HepG2 (cell line): ENCODE data around the gene CPZ. TPM values are rescaled to one million over a fixed set of nuclear protein-coding genes. Genes with fewer than 3 reads are reported as not detected.

ENCODE experiments used
- ATAC-seq: fragments of 200-7000 bp; cut with Tn5 transposase; 3 replicates; pipeline ENCODE4 v1.9.1; 2020; ENCODE audit warnings: mild to moderate bottlenecking, moderate library complexity
- BruUV-seq: library from RNA; stranded (reverse); fragments of 400-500 nt; replicated peaks from 2 replicates; lab custom pipeline; 2021; lab: Mats Ljungman, UMichigan
- CTCF ChIA-PET: fragments of 300-600 bp; formaldehyde crosslinking; extraction: SDS; loops from one replicate; lab custom pipeline; 2021; ENCODE audit warnings: low total read pairs, inconsistent platforms, low intra/inter-chr PET ratio; lab: Yijun Ruan, JAX
- POLR2A ChIA-PET: fragments of 350-600 bp; sonication (Branson Sonifier 250); formaldehyde crosslinking; loops from one replicate; lab custom pipeline; 2020; ENCODE audit warnings: antibody characterized with exemption, inconsistent platforms; lab: Yijun Ruan, JAX
- DNase-seq: peaks from one replicate; pipeline ENCODE4 v3.0.0-alpha.2; 2015; ENCODE audit warnings: low spot score
- FAIRE-seq: peaks from 3 replicates; lab custom pipeline; 2011; peaks lifted over from hg19 to GRCh38; lab: Jason Lieb, UNC
- H2AFZ ChIP-seq: one replicate; pipeline ENCODE4 v1.6.1; 2011; ENCODE audit warnings: low read length, inconsistent platforms
- H3K27ac ChIP-seq: fragments of 300-600 bp; 3 replicates; pipeline ENCODE4 v1.8.0; 2011; ENCODE audit warnings: mixed run types, mild to moderate bottlenecking, mixed read lengths, low read length, inconsistent platforms; ENCODE audit not compliant: insufficient read depth; ENCODE audit errors: extremely low read length
- H3K27me3 ChIP-seq, 2 experiments: fragments of 200-600 bp in 1 of 2; 2 replicates in 1 of 2; 3 replicates in 1 of 2; pipeline versions ENCODE4 v1.6.0 to v1.8.0; 2011; ENCODE audit warnings: low read length in 2 of 2, mild to moderate bottlenecking in 2 of 2, moderate library complexity in 2 of 2, inconsistent platforms in 1 of 2; ENCODE audit not compliant: insufficient read depth in 2 of 2, control insufficient read depth in 1 of 2
- H3K36me3 ChIP-seq, 2 experiments: fragments of 200-600 bp in 1 of 2; replicated peaks in 1 of 2; 2 replicates in 1 of 2; 3 replicates in 1 of 2; pipeline versions ENCODE4 v1.5.1 to v1.8.0; 2011; ENCODE audit warnings: low read length in 2 of 2, inconsistent platforms in 1 of 2; ENCODE audit not compliant: insufficient read depth in 2 of 2, control insufficient read depth in 1 of 2
- H3K4me1 ChIP-seq: 2 replicates; pipeline ENCODE4 v1.5.1; 2012; ENCODE audit warnings: low read length, inconsistent platforms; ENCODE audit not compliant: insufficient read depth
- H3K4me2 ChIP-seq: 2 replicates; pipeline ENCODE4 v1.6.0; 2011; ENCODE audit warnings: low read depth, low read length, inconsistent platforms
- H3K4me3 ChIP-seq, 3 experiments: fragments of 200-600 bp in 1 of 3; sonication (generic), shearing (Covaris generic) in 1 of 3; replicated peaks in 1 of 3; 2 replicates each; pipeline ENCODE4 v1.5.1; 2011 to 2016; ENCODE audit warnings: low read length in 3 of 3, inconsistent platforms in 2 of 3, low read depth in 2 of 3, mild to moderate bottlenecking in 2 of 3, control low read depth in 1 of 3, mixed read lengths in 1 of 3; ENCODE audit not compliant: insufficient read depth in 1 of 3
- H3K79me2 ChIP-seq: one replicate; pipeline ENCODE4 v1.6.1; 2011; ENCODE audit warnings: low read length, inconsistent platforms; ENCODE audit not compliant: insufficient read depth
- H3K9ac ChIP-seq: 2 replicates; pipeline ENCODE4 v1.6.0; 2011; ENCODE audit warnings: mild to moderate bottlenecking, low read depth, low read length, inconsistent platforms; ENCODE audit not compliant: insufficient read depth
- H3K9me3 ChIP-seq: 2 replicates; pipeline ENCODE4 v1.5.1; 2012; ENCODE audit warnings: mild to moderate bottlenecking, low read length
- H4K20me1 ChIP-seq: 2 replicates; pipeline ENCODE4 v1.6.0; 2011; ENCODE audit warnings: inconsistent platforms, mild to moderate bottlenecking, low read length, moderate library complexity; ENCODE audit not compliant: insufficient read depth
- IRX3 ChIP-seq: sonication (generic); formaldehyde crosslinking; IDR thresholded peaks from 2 replicates; pipeline ENCODE4 v1.8.1; 2023; ENCODE audit warnings: mild to moderate bottlenecking, low read depth, missing genetic modification reagents, borderline replicate concordance
- NPAS2 ChIP-seq: sonication (generic); formaldehyde crosslinking; IDR thresholded peaks from 2 replicates; pipeline ENCODE4 v1.8.0; 2022; ENCODE audit warnings: mild to moderate bottlenecking, missing genetic modification reagents, borderline replicate concordance
- REXO4 ChIP-seq: sonication (generic); formaldehyde crosslinking; IDR thresholded peaks from 2 replicates; pipeline ENCODE4 v1.8.0; 2022; ENCODE audit warnings: missing genetic modification reagents, mild to moderate bottlenecking, borderline replicate concordance
- RXRB ChIP-seq: IDR thresholded peaks from 2 replicates; pipeline ENCODE4 v1.6.1; 2016; ENCODE audit warnings: borderline replicate concordance, missing genetic modification reagents, missing compliant biosample characterization
- SMAD3 ChIP-seq: sonication (generic); formaldehyde crosslinking; IDR thresholded peaks from 2 replicates; pipeline ENCODE4 v1.4.0; 2020; ENCODE audit warnings: missing genetic modification reagents
- SP2 ChIP-seq: sonication (generic); formaldehyde crosslinking; IDR thresholded peaks from 2 replicates; pipeline ENCODE4 v1.5.1; 2020; ENCODE audit warnings: mild to moderate bottlenecking, missing genetic modification reagents
- ZNF256 ChIP-seq: sonication (generic); formaldehyde crosslinking; conservative IDR thresholded peaks from 2 replicates; pipeline ENCODE4 v1.4.0; 2020; ENCODE audit warnings: missing genetic modification reagents
- ZNF552 ChIP-seq: sonication (generic); formaldehyde crosslinking; IDR thresholded peaks from 2 replicates; pipeline ENCODE4 v1.9.0; 2022; ENCODE audit warnings: missing genetic modification reagents, mild to moderate bottlenecking, borderline replicate concordance
- ZNF563 ChIP-seq: sonication (generic); formaldehyde crosslinking; IDR thresholded peaks from 2 replicates; pipeline ENCODE4 v1.8.0; 2022; ENCODE audit warnings: mild to moderate bottlenecking, moderate library complexity, missing genetic modification reagents
- ZNF7 ChIP-seq: IDR thresholded peaks from 2 replicates; pipeline ENCODE4 v1.6.1; 2016; ENCODE audit warnings: missing biosample characterization, missing genetic modification reagents
- ZNF883 ChIP-seq: sonication (generic); formaldehyde crosslinking; IDR thresholded peaks from 2 replicates; pipeline ENCODE4 v1.5.1; 2020; ENCODE audit warnings: mild to moderate bottlenecking, missing genetic modification reagents; ENCODE audit errors: not compliant biosample characterization
- ZSCAN5A ChIP-seq: sonication (generic); formaldehyde crosslinking; IDR thresholded peaks from 2 replicates; pipeline ENCODE4 v1.8.0; 2022; ENCODE audit warnings: mild to moderate bottlenecking, missing genetic modification reagents, borderline replicate concordance
- WGBS: methylation state at CpG from one replicate; pipeline ENCODE4 v1.1.6; 2017; ENCODE audit warnings: low lambda C conversion rate; 5-methylcytosine and 5-hydroxymethylcytosine counted together
- in situ Hi-C: cut with HindIII; loops from 2 replicates; pipeline ENCODE4 v1.10.0; 2017; ENCODE audit warnings: low pct_unique_long_range_greater_than_20kb; ENCODE audit not compliant: extremely low pct_ligation_motif_present
- intact Hi-C: fragments of 100-400 bp; cut with micrococcal nuclease; formaldehyde crosslinking; loops from one replicate; pipeline ENCODE4 v1.10.0; 2022; ENCODE audit not compliant: unreplicated experiment
- polyA plus RNA-seq, 8 experiments: library from polyadenylated mRNA; depleted of rRNA in 3 of 8; stranded (reverse) in 7 of 8; unstranded in 1 of 8; fragments of >200 nt; fragmentation: Illumina TruSeq in 4 of 8; extraction: Trizol in 4 of 8; gene quantifications; 2 replicates each; pipeline versions ENCODE4 v1.2.1 to v1.2.3, GENCODE V29; 2011 to 2016; ENCODE audit warnings: low read depth in 4 of 8, missing spikeins in 1 of 8, mixed read lengths in 1 of 8; ENCODE audit not compliant: insufficient read depth in 1 of 8
- total RNA-seq, 5 experiments: library from RNA; depleted of rRNA; stranded (reverse); fragments of >200 nt; fragmentation: Illumina TruSeq; extraction: Trizol; gene quantifications; 2 replicates each; pipeline ENCODE4 v1.2.3, GENCODE V29; 2016; ENCODE audit warnings: low read depth in 1 of 5

CPZ gene
- total and polyA plus RNA-seq, 2 of the 13 experiments (the other 11 are each of a cell fraction or from before 2014, with no cell fraction given) = 0.58 to 0.61 TPM

- no peak overlapping the region for H3K9ac ChIP-seq
- no peak overlapping the region for H2AFZ ChIP-seq
- in situ Hi-C loops (no loop called here), intact Hi-C loops (no loop called here)
- TF ChIP-seq ZNF883 (CRISPR knock-in tag) (no peak), RXRB (no peak), SP2 (CRISPR knock-in tag) (no peak), NPAS2 (CRISPR knock-in tag) (no peak), SMAD3 (CRISPR knock-in tag) (no peak), ZNF563 (CRISPR knock-in tag) (no peak), REXO4 (CRISPR knock-in tag) (no peak), ZNF7 (CRISPR knock-in tag) (no peak), ZNF552 (no peak), ZSCAN5A (CRISPR knock-in tag) (no peak), ZNF256 (no peak), IRX3 (no peak)
- no peak overlapping the region for H3K4me2 ChIP-seq
- H3K79me2 ChIP-seq = no peaks in the 10 kb centered on the region
- H3K36me3 ChIP-seq = no peaks in the 10 kb centered on the region
- DNase-seq (no peak), FAIRE-seq (no peak), ATAC-seq (no peak; the same call in 2 of the 3 replicates)
- H3K4me3 ChIP-seq = no peak overlapping the region
- H3K9me3 ChIP-seq = no peaks in the 10 kb centered on the region
- no peak overlapping the region for H3K27ac ChIP-seq
- peaks cover 13 to 81% of the 10 kb centered on the region in 2 experiments for H3K27me3 ChIP-seq
- WGBS = 20% methylated on average over 2 of the region's 18 CpGs
- no TSS peak for BruUV-seq
- H4K20me1 ChIP-seq = 0 out of 2 replicates have a peak, but pooled peaks cover 2% of the 10 kb centered on the region
- no peaks in the 10 kb centered on the region for H3K4me1 ChIP-seq
- CTCF ChIA-PET = no interaction called here
- POLR2A ChIA-PET = no interaction called here
Observed at GRCh38 chr4:8651661-8652180, 59.2 kb downstream of the CPZ start.
